Adrenal gland (tissue), 12 donors: ENCODE measurements around the gene ATP8B1. TPM values are rescaled to one million over a fixed set of nuclear protein-coding genes. Genes with fewer than 3 reads are reported as not detected.
"Not testable (repeated sequence)": the region's sequence is repeated elsewhere in the genome, so short reads cannot be mapped to it uniquely, and the experiment has no call there.

Experiments
- DNase-seq, 7 donors: peaks; one replicate each; pipeline ENCODE4 v3.0.0-alpha.2; 2019 to 2020
- H3K27ac ChIP-seq, 5 donors: fragments of 200-600 bp; sonication (generic) in 4 of 5; 1 replicate in 3 of 5; 2 replicates in 2 of 5; pipeline versions ENCODE4 v1.5.1 to v1.8.0; 2016 to 2020; ENCODE audit warnings: mild to moderate bottlenecking in 1 of 5
- H3K27me3 ChIP-seq: fragments of 200-600 bp; 2 replicates; pipeline ENCODE4 v1.8.0; 2021
- H3K36me3 ChIP-seq, 2 donors: fragments of 200-600 bp; replicated peaks in 1 of 2; 1 replicate in 1 of 2; 2 replicates in 1 of 2; pipeline versions ENCODE4 v1.5.1 to v1.8.0; 2018 to 2022
- H3K4me1 ChIP-seq, 2 donors: fragments of 200-600 bp; replicated peaks in 1 of 2; 1 replicate in 1 of 2; 2 replicates in 1 of 2; pipeline versions ENCODE4 v1.5.1 to v1.8.0; 2018 to 2021
- H3K4me3 ChIP-seq, 4 donors: fragments of 200-600 bp; sonication (generic) in 3 of 4; one replicate each; pipeline ENCODE4 v1.5.1; 2016 to 2018
- H3K9me3 ChIP-seq, 3 donors: fragments of 200-600 bp; sonication (generic) in 1 of 3; replicated peaks in 1 of 3; 1 replicate in 2 of 3; 2 replicates in 1 of 3; pipeline versions ENCODE4 v1.5.1 to v1.8.0; 2016 to 2021
- CTCF ChIP-seq, 6 experiments: fragments of 450-650 bp in 4 of 6; fragments of 200-600 bp in 2 of 6; sonication (generic) in 1 of 6; IDR thresholded peaks; 1 replicate in 5 of 6; 2 replicates in 1 of 6; pipeline versions ENCODE4 v1.5.1 to v1.8.0; 2016 to 2021; ENCODE audit warnings: antibody characterized with exemption in 6 of 6, mild to moderate bottlenecking in 2 of 6, moderate library complexity in 1 of 6
- POLR2A ChIP-seq, 2 donors: fragments of 450-650 bp; IDR thresholded peaks; one replicate each; pipeline ENCODE4 v1.6.1; 2017; ENCODE audit warnings: antibody characterized with exemption in 2 of 2, mild to moderate bottlenecking in 2 of 2, moderate library complexity in 1 of 2
- WGBS, 4 donors: extraction: QIAGEN DNeasy Blood & Tissue Kit in 2 of 4; methylation state at CpG; one replicate each; pipeline versions ENCODE4 v1.1.5 to v1.1.7; 2013 to 2017; 5-methylcytosine and 5-hydroxymethylcytosine counted together
- intact Hi-C, 2 donors: fragments of 100-400 bp; cut with DNase I; formaldehyde crosslinking; loops; one replicate each; pipeline versions ENCODE4 v1.14.1 to v1.15.0; 2022 to 2023
- polyA plus RNA-seq, 3 donors: library from polyadenylated mRNA; stranded (reverse); fragments of 200-250 nt in 2 of 3; fragments of 350-450 nt in 1 of 3; fragmentation: Illumina TruSeq in 1 of 3; extraction: RNeasy Lipid Tissue Mini Kit (QIAGEN cat#74804) in 1 of 3; gene quantifications; one replicate each; pipeline ENCODE4 v1.2.3, GENCODE V29; 2013 to 2014
- total RNA-seq, 9 donors: library from RNA; depleted of rRNA in 4 of 9; stranded (reverse); fragments of >200 nt in 4 of 9; fragments of 120-200 nt in 1 of 9; fragmentation: NEBNext Ultra II Directional in 1 of 9; extraction: Animal tissue kit (Norgen Biotek cat#: 25700) in 1 of 9; gene quantifications; one replicate each; pipeline versions ENCODE4 v1.1.0 to v1.2.4, GENCODE V29; 2013 to 2023
- donor health status: healthy with polysubstance abuse.
- donor health status: Bipolar disorder and iron deficiency.
- donor health status: DM: yes; HTN: yes; CAD: no.
- donor health status: DM: no; HTN: no; CAD: no.
- donor health status: DM: no; HTN: no; CAD: no.
- donor health status: DM: yes; HTN: yes; CAD: no.

Gene ATP8B1
- total and polyA plus RNA-seq, 12 donors, result 4.3 to 42.5 (median 14.4) TPM

- H3K9me3 ChIP-seq, result no peaks in the 10 kb centered on the region
- no peak overlapping the region for H3K27ac ChIP-seq
- intact Hi-C loops, result no loop called here
- peaks cover 24 to 35% of the 10 kb centered on the region in 2 donors for H3K4me1 ChIP-seq
- no peaks in the 10 kb centered on the region for H3K36me3 ChIP-seq
- 95 to 100% (median 98%) methylated on average over 2 of the region's 2 CpGs for whole genome bisulfite sequencing, 4 donors
- H3K27me3 ChIP-seq, result no peaks in the 10 kb centered on the region
- DNase-seq, result no peak
- no peak for TF ChIP-seq CTCF (IDR thresholded peaks at IDR 0.05)
- no peak for TF ChIP-seq POLR2A (IDR thresholded peaks at IDR 0.05)
- no peak overlapping the region for H3K4me3 ChIP-seq
Observed at GRCh38 chr18:57741273-57741672, 61.8 kb downstream of the ATP8B1 start.

- H3K27me3 ChIP-seq, result no peaks in the 10 kb centered on the region
- H3K9me3 ChIP-seq, result no peaks in the 10 kb centered on the region
- peak in 3 of 7 donors; percentile 17 to 38 (median 25) for DNase-seq
- peak overlapping the region in 3 of 5 donors; percentile 57 to 72 (median 66) for H3K27ac ChIP-seq
- peaks cover 16 to 30% of the 10 kb centered on the region in 2 donors for H3K4me1 ChIP-seq
- H3K36me3 ChIP-seq, result no peaks in the 10 kb centered on the region
- no peak overlapping the region for H3K4me3 ChIP-seq
- no peak for TF ChIP-seq CTCF (IDR thresholded peaks at IDR 0.05)
- TF ChIP-seq POLR2A (IDR thresholded peaks at IDR 0.05), result no peak
- intact Hi-C loops, result no loop called here
- WGBS, 4 donors, result 41 to 68% (median 56%) methylated on average over 7 of the region's 7 CpGs
Observed at GRCh38 chr18:57738078-57738477, 65.0 kb downstream of the ATP8B1 start.

- intact Hi-C loops, result no loop called here
- WGBS, 4 donors, result 22 to 29% (median 23%) methylated on average over 8 of the region's 8 CpGs
- DNase-seq, result peak; percentile 69 to 94 (median 90)
- TF ChIP-seq POLR2A (IDR thresholded peaks at IDR 0.05), result peak in 1 of 2 donors; percentile 71
- no peak for TF ChIP-seq CTCF (IDR thresholded peaks at IDR 0.05)
- Histone ChIP-seq H3K4me3 (no peak overlapping the region), H3K4me1 (peaks cover 12 to 25% of the 10 kb centered on the region in 2 donors), H3K36me3 (no peaks in the 10 kb centered on the region), H3K27me3 (no peaks in the 10 kb centered on the region), H3K9me3 (no peaks in the 10 kb centered on the region), H3K27ac (peak overlapping the region in 3 of 5 donors; percentile 57 to 72 (median 66))
Observed at GRCh38 chr18:57737400-57738060, 65.6 kb downstream of the ATP8B1 start.

GRCh38 chr18:57735042-57735441 lies 68.1 kb downstream of the ATP8B1 start:
- H3K27ac ChIP-seq, H3K36me3 ChIP-seq, H3K27me3 ChIP-seq, H3K9me3 ChIP-seq, intact Hi-C loops, DNase-seq, H3K4me3 ChIP-seq: not testable (repeated sequence)
- H3K4me1 ChIP-seq, result peaks cover 10 to 18% of the 10 kb centered on the region in 2 donors
- WGBS, 4 donors, result 97 to 98% (median 97%) methylated on average over 18 of the region's 18 CpGs

GRCh38 chr18:57733861-57734260 lies 69.3 kb downstream of the ATP8B1 start:
- WGBS, 4 donors, result 94 to 98% (median 97%) methylated on average over 3 of the region's 3 CpGs
- no peaks in the 10 kb centered on the region for H3K9me3 ChIP-seq
- no peak overlapping the region for H3K27ac ChIP-seq
- H3K36me3 ChIP-seq, result no peaks in the 10 kb centered on the region
- no peaks in the 10 kb centered on the region for H3K27me3 ChIP-seq
- TF ChIP-seq POLR2A (IDR thresholded peaks at IDR 0.05) (no peak), CTCF (IDR thresholded peaks at IDR 0.05) (no peak)
- no peak overlapping the region for H3K4me3 ChIP-seq
- intact Hi-C loops, result no loop called here
- H3K4me1 ChIP-seq, result peaks cover 10 to 18% of the 10 kb centered on the region in 2 donors
- no peak for DNase-seq
